NB4 (cell line): Measurements from ENCODE around the gene TBC1D32.
"Not testable (repeated sequence)": the region's sequence is repeated elsewhere in the genome, so short reads cannot be mapped to it uniquely, and the experiment has no call there.

Experiments
- DNase-seq: peaks from one replicate; pipeline ENCODE4 v3.0.0; 2010; ENCODE audit warnings: low read depth
- H3K4me3 ChIP-seq: one replicate; pipeline ENCODE4 v1.5.1; 2011; ENCODE audit warnings: mild to moderate bottlenecking, low read depth, low read length, moderate library complexity
- CTCF ChIP-seq: IDR thresholded peaks from one replicate; pipeline ENCODE4 v1.5.1; 2012; ENCODE audit warnings: low read depth, low read length
- MYC ChIP-seq: IDR thresholded peaks from 2 replicates; pipeline ENCODE4 v1.6.1; 2011; ENCODE audit warnings: low read depth, low read length
- POLR2A ChIP-seq: IDR thresholded peaks from 2 replicates; pipeline ENCODE4 v1.6.1; 2011; ENCODE audit warnings: mild to moderate bottlenecking; ENCODE audit not compliant: insufficient read length; ENCODE audit errors: extremely low read depth
- TF ChIP-seq, protein P1 (sequence below): IDR thresholded peaks from 2 replicates; pipeline ENCODE4 v1.6.1; 2011; ENCODE audit warnings: low read depth, low read length

TBC1D32 gene

DNA sequence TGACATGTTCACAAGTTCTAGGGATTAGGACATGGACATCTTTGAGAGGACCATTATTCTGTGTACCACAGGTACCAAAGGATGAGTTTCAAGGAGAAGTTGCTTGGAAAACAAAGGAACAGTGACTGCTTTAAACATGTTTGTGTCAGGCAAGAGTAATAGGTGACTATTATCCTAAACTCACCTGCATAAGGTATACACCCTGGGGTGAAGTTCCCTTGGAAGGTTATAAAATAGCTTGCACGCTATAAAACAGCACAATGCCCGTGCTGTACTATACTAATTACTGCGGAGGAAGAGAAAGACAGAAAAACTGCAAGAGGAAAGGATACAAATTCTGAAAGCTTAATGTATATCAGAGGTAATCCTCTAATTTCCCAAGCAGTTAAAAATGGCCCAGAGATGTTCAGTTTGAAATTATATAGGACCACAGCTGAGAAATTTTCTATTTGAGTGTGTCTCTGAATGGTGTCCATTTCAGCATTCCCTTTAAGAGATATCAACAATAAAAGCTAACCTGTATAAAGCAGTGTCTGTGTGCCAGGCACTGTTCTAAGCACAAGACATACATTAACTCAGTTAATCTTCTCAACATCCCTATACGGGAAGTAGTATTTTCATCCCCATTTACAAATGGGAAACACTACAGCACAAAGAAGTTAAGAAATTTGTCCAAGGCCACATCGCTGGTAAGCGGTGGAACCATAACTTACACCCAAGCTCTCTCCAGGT, 19.7 kb downstream of the TBC1D32 start:
- no peak for DNase-seq
- H3K4me3 ChIP-seq, result no peak overlapping the region
- TF ChIP-seq CTCF (no peak), POLR2A (no peak), MYC (no peak)
- TF ChIP-seq, protein P1, sequence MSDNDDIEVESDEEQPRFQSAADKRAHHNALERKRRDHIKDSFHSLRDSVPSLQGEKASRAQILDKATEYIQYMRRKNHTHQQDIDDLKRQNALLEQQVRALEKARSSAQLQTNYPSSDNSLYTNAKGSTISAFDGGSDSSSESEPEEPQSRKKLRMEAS, result no peak

DNA sequence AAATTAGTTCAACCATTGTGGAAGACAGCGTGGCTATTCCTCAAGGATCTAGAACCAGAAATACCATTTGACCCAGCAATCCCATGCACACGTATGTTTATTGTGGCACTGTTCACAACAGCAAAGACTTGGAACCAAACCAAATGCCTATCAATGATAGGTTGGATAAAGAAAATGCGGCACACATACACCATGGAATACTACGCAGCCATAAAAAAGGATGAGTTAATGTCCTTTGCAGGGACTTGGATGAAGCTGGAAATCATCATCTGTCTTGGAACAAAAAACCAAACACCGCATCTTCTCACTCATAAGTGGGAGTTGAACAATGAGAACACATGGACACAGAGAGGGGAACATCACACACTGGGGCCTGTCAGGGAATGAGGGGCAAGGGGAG, 22.5 kb downstream of the TBC1D32 start:
- DNase-seq, H3K4me3 ChIP-seq: not testable (repeated sequence)

GRCh38 chr6:121310495-121310894, 23.8 kb downstream of the TBC1D32 start:
- no peak for DNase-seq
- TF ChIP-seq CTCF (no peak), POLR2A (no peak), MYC (no peak)
- TF ChIP-seq, protein P1, result no peak
- H3K4me3 ChIP-seq, result no peak overlapping the region

DNA sequence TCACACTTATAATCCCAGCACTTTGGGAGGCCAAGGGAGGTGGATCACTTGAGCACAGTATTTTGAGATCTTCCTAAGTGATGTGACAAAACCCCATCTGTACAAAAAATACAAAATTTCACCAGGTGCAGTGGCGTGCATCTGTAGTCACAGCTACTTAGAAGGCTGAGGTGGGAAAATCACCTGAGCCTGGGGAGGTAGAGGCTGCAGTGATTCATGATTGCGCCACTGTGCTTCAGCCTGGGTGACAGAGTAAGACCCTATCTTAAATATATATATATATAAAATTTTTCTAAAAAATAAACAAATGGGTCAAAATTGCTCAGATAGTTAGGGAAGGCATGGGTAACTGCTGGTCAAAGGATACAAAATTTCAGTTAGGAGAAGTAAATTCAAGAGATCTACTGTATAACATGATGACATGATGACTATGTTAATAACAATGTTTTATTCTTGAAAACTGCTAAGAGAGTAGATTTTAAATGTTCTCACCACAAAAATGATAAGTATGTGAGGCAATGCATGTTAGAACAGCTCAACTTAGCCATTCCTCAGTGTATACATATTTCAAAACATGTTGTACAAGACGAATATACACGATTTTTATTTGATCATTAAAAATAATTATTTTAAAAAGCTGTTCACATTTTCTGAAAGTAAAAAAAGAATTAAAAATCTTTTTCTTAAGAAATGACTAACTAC, 24.4 kb downstream of the TBC1D32 start:
- no peak overlapping the region for H3K4me3 ChIP-seq
- TF ChIP-seq CTCF, result no peak
- TF ChIP-seq MYC, result no peak
- TF ChIP-seq, protein P1, result no peak
- TF ChIP-seq POLR2A, result no peak
- no peak for DNase-seq

- H3K4me3 ChIP-seq, result no peak overlapping the region
- TF ChIP-seq CTCF, result peak; percentile 42
- TF ChIP-seq MYC, result no peak
- TF ChIP-seq, protein P1, result no peak
- no peak for TF ChIP-seq POLR2A
- DNase-seq, result peak; percentile 58
Measured at GRCh38 chr6:121305957-121306607, 28.2 kb downstream of the TBC1D32 start.

- DNase-seq, result no peak
- H3K4me3 ChIP-seq, result no peak overlapping the region
- TF ChIP-seq, protein P1, result no peak
- TF ChIP-seq MYC (no peak), CTCF (no peak), POLR2A (no peak)
Measured at GRCh38 chr6:121302882-121303281, 31.4 kb downstream of the TBC1D32 start.

GRCh38 chr6:121301156-121301555, 33.1 kb downstream of the TBC1D32 start:
- not testable (repeated sequence) for H3K4me3 ChIP-seq, DNase-seq
